ENCODE data around the gene SH3BP4.

SH3BP4 gene

DNA sequence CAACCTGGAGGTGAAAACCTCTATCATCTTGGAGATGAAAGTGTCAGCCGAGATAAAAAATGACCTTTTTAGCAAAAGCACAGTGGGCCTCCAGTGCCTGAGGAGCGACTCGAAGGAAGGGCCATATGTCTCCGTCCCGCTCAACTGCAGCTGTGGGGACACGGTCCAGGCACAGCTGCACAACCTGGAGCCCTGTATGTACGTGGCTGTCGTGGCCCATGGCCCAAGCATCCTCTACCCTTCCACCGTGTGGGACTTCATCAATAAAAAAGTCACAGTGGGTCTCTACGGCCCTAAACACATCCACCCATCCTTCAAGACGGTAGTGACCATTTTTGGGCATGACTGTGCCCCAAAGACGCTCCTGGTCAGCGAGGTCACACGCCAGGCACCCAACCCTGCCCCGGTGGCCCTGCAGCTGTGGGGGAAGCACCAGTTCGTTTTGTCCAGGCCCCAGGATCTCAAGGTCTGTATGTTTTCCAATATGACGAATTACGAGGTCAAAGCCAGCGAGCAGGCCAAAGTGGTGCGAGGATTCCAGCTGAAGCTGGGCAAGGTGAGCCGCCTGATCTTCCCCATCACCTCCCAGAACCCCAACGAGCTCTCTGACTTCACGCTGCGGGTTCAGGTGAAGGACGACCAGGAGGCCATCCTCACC, 90.2 kb downstream of the SH3BP4 start:
- TF ChIP-seq, protein P1, sequence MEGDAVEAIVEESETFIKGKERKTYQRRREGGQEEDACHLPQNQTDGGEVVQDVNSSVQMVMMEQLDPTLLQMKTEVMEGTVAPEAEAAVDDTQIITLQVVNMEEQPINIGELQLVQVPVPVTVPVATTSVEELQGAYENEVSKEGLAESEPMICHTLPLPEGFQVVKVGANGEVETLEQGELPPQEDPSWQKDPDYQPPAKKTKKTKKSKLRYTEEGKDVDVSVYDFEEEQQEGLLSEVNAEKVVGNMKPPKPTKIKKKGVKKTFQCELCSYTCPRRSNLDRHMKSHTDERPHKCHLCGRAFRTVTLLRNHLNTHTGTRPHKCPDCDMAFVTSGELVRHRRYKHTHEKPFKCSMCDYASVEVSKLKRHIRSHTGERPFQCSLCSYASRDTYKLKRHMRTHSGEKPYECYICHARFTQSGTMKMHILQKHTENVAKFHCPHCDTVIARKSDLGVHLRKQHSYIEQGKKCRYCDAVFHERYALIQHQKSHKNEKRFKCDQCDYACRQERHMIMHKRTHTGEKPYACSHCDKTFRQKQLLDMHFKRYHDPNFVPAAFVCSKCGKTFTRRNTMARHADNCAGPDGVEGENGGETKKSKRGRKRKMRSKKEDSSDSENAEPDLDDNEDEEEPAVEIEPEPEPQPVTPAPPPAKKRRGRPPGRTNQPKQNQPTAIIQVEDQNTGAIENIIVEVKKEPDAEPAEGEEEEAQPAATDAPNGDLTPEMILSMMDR (IDR thresholded peaks at IDR 0.05; ENCODE audit: low read depth, low read length), result no peak
- DNase-seq (ENCODE audit: extremely low read depth, low read depth), result no peak

DNA sequence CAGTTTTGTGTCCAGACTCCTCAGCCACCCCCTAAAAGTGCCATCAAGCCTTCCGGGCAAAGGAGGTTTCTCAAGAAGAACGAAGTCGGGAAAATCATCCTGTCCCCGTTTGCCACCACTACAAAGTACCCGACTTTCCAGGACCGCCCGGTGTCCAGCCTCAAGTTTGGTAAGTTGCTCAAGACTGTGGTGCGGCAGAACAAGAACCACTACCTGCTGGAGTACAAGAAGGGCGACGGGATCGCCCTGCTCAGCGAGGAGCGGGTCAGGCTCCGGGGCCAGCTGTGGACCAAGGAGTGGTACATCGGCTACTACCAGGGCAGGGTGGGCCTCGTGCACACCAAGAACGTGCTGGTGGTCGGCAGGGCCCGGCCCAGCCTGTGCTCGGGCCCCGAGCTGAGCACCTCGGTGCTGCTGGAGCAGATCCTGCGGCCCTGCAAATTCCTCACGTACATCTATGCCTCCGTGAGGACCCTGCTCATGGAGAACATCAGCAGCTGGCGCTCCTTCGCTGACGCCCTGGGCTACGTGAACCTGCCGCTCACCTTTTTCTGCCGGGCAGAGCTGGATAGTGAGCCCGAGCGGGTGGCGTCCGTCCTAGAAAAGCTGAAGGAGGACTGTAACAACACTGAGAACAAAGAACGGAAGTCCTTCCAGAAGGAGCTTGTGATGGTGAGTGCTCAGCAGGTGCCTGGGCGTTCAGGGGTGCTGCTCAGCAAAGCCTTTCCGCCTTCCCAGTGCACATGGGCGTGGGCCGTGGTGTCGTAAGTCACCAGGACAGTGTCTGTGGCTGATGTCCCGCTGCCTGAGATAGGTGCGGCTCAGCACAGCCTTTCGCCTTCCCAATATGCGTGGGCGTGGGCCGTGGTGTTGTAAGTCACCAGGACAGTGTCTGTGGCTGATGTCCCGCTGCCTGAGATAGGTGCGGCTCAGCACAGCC, 91.0 kb downstream of the SH3BP4 start:
- DNase-seq (ENCODE audit: extremely low read depth, low read depth), result no peak
- TF ChIP-seq, protein P1 (IDR thresholded peaks at IDR 0.05; ENCODE audit: low read depth, low read length), result no peak

DNA sequence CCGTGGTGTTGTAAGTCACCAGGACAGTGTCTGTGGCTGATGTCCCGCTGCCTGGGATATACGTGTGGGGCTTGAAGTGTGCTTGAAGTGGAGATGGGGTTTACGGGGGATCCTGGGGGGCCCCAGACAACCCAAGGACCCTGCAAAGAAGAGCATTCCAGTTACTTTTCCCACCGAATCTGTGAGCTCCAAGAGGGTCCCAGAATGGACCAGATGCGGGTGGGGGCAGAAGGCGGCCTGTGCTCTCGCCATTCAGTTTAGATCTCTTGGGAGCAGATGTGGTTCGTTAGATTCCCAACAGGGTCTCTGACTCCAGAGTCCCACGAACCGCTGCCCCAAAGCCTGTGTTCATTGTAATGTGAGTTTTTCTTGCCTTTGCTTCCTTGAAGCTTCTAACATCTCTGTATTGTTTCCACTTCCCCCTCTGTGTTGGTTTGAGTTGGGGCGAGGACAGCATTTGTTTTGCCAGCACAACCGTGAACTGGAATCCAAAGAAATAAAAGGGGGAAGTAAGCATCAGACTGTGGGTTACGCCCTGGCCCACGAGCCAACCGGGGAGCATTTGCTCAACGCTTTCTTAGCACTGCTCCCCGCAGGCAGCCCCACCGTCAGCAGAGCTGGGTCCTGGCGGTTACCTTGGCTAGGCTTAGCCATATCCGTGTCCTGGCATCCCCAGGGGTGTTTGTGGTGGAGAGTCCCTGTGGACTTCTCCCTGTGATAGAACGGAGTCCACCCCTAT, 92.1 kb downstream of the SH3BP4 start:
- TF ChIP-seq, protein P1 (IDR thresholded peaks at IDR 0.05; ENCODE audit: low read depth, low read length), result no peak
- no peak for DNase-seq (ENCODE audit: extremely low read depth, low read depth)

DNA sequence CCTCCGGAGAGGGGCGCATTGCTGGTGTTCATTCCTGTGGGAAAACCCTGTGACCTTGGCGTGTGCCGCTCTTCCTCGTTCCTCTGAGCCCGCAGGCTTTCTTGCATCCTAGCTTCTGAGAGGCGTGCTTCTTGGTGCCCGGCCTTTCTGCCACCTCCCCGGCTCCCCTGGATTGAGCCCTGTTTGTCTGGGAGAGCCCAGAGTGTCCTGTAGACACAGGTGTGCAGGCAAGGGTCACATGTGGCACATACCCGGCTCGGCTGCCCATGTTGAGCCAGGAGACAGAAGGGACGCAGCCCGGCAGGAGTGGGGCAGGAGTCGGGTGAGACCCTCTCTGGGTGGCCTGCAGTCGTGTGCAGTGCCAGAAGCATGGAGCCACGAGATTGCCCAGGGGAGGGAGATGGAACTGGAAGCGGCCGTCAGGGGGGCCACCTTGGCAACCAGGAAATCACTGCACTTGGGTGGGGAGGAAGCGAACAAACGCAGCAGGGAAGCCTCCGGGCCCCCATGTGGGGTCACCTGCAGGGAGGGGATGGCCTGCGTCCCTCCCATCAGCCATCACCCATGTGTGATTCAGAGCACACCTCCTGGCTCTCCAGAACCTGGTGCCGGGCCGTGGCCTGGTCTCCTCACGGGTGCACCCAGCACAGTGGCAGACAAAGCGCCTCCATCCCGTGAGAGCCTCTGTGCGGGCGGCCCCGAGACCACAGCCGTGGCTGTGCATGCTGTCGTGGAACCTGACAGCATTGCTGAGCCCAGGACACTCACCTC, 92.9 kb downstream of the SH3BP4 start:
- DNase-seq (ENCODE audit: extremely low read depth, low read depth), result no peak
- TF ChIP-seq, protein P1 (IDR thresholded peaks at IDR 0.05; ENCODE audit: low read depth, low read length), result no peak

DNA sequence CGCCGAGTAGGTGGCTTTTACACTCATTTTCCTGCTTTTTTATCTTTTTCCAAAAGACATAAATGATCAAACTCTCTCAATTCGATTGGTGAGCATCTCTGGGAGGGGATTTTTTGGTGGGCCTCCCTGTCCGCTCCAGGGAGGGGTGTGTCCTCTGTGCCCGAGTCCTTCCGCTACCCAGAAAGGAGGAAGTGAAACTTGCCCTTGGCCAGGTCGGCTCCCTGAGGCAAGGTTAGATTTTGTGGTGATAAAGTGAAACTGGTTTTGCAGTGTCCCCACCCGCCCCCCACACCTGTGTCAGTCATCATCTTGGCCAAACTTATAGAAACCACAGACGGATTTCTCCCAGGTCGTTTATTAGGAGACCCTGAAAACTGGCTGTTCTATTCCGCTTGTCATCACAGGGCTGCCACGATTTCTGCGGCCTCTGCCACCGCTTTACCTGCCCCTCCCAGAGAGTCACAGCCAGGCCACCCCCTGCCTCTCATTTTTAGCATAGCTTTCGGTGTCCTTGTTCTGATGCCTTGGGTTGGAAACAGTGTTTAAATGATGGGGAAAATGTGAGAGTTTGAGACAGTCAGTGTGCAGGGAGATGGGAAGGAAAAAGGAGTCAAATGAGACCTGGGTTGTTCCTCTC, 93.6 kb downstream of the SH3BP4 start:
- no peak for DNase-seq (ENCODE audit: extremely low read depth, low read depth)
- TF ChIP-seq, protein P1 (IDR thresholded peaks at IDR 0.05; ENCODE audit: low read depth, low read length), result no peak

DNA sequence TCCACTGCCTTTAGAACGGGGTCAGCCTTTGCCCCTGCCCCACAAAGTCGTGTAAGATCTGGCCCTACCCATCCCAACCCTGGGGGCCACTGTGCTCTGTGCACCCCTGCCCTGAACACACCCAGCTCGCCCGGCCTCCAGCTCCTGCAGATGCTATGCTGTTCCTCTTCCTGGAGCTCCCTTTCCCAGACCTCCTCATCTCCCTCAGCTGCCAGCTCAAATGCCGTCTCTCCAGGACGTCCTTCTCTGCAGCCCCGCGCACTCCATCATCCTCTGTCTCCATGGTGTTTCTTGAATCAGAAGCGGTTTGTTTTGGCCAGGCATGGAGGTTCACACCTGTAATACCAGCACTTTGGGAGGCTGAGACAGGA, 94.1 kb downstream of the SH3BP4 start:
- no peak for DNase-seq (ENCODE audit: extremely low read depth, low read depth)
- TF ChIP-seq, protein P1 (IDR thresholded peaks at IDR 0.05; ENCODE audit: low read depth, low read length), result no peak
